Measurements from ENCODE around the gene CDAN1.

- TF ChIP-seq CTCF (IDR thresholded peaks at IDR 0.05; ENCODE audit: control extremely low read depth in 1 of 3, insufficient read depth in 1 of 3, low read depth in 1 of 3, low read length in 3 of 3) (no peak), SRF (IDR thresholded peaks at IDR 0.05; ENCODE audit: low read depth, low read length) (no peak), SIN3A (conservative IDR thresholded peaks at IDR 0.05 in 1 of 2, IDR thresholded peaks at IDR 0.05 in 1 of 2; ENCODE audit: low read depth in 1 of 2, low read length in 2 of 2) (no peak), POLR2AphosphoS5 (IDR thresholded peaks at IDR 0.05; ENCODE audit: low read depth, low read length) (no peak), SP2 (IDR thresholded peaks at IDR 0.05; ENCODE audit: low read length) (no peak), MAX (IDR thresholded peaks at IDR 0.05) (no peak)
These were observed 43.9 kb downstream of the CDAN1 start for GRCh38 chr15:42692997-42693396.
